HG03575 (cell line): ENCODE results near the gene OLFML1.

ENCODE experiments used
- ATAC-seq: cut with Tn5 transposase; IDR thresholded peaks from one replicate; pipeline ENCODE4 v1.9.1; 2021; ENCODE audit not compliant: unreplicated experiment, insufficient number of reproducible peaks, low FRiP score; ENCODE audit errors: extremely low read depth

Gene OLFML1

GRCh38 chr11:7469351-7469865 lies 15.9 kb upstream of the OLFML1 start:
- ATAC-seq, result no peak

DNA sequence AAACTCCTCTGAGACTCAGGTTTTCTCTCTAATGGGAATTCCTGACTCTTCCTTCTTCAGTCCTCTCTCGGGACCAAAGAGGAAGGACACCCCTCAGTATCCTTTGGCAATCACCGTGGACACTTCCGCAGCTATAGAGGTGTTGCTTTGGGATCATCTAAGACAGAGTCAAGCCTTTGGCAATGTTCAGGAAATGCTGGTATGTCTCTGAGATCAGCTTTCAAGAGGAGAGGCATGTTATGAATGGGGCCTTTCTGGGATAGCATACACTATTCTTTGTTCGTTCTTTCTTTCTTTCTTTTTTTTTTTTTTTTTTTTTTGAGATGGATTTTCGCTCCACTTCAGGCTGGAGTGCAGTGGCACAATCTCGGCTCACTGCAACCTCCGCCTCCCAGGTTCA lies 14.2 kb upstream of the OLFML1 start:
- ATAC-seq, result no peak

GRCh38 chr11:7473717-7474116 lies 11.6 kb upstream of the OLFML1 start:
- no peak for ATAC-seq

- no peak for ATAC-seq
Measured at GRCh38 chr11:7480113-7480512, 5.2 kb upstream of the OLFML1 start.

GRCh38 chr11:7484131-7484530 lies 1.2 kb upstream of the OLFML1 start:
- no peak for ATAC-seq

DNA sequence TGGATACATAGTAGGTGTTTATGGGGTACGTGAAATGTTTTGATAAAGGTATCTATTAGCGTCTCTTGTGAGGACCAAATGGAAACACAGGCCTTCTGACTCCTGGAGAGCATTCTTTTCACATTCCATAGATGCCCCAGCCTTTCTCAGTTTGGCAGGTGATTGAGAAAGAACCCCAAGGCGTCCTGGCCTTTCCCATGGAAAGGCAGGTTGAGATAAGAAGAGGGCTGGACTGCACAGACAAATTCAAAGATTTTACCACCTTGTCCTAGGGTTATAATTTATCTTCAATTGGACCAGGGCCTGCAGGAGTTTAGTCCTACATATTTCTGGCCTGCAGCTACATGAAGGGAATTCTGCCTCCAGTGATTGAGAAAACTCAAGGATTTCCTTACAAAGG lies 661 bp upstream of the OLFML1 start:
- no peak for ATAC-seq

DNA sequence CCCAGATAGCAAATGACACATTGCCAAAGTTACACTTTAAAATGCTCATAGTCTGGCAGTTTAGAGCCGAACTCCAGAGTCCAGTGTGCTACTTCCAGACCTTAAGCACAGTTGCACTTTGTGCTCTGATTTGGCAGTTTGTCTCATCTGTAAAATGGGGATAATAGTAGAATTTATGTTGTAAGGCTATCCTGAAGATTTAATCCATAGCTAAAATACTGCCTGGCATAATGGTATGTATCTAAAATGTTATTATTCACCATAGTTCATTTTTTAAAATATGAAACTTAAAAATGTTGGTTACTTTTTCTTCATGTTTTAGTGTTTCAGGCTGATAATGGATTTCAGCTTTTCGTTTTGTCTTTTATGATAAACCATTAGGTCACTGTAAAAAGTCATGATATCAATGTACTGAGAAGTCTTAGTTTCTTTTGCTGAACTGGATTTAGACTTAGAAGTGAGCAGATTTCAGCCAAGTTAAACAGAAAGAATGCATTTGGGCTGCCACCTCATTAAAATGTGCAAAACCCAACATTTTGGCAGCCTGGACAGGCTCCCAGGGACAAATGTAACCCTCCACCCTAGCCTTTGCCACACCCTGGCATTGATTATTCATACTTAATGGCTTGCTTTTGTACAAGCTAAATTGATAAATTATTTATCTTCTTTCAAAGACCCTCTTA lies 933 bp downstream of the OLFML1 start:
- ATAC-seq, result no peak

- ATAC-seq, result no peak
Measured at GRCh38 chr11:7486781-7487140, 1.5 kb downstream of the OLFML1 start.

DNA sequence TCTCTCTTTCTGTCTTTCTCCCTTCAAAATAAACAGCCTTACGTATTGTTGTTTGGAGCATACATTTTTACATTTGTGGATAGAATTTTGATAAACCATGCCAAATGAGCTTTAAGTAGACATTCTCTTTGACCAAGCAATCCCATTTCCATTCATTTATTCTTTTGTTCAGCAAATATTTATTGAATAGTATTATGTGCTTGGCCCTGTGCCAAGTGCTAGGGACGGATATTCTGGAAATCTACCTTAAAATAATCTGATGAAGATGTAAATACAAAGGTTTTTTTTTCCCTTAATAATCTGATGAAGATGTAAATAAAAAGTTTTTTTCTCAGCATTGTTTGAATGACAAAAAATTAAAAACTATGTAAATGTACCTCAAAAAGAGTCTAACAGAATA lies 2.1 kb downstream of the OLFML1 start:
- ATAC-seq, result no peak

- ATAC-seq, result no peak
Measured at GRCh38 chr11:7488681-7489080, 3.4 kb downstream of the OLFML1 start.

DNA sequence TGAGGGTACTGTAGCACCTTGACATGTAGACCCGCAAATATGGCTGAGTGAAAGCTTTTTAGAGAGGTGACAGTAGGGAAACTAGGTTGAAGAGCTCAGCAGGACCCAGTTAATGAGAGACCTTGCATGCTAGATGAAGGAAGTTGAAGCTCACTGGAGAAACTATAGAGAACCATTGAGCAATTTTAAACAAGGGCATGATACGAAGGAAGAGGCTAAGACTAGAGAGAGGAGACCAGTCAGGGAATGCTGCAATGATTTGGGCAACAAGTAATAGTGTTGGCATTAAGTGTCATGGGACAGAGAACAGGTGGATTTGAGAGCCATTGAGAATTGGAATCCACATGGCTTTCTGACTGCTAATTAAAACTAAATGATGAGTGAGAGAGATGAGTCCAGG lies 4.1 kb downstream of the OLFML1 start:
- no peak for ATAC-seq

- no peak for ATAC-seq
Measured at GRCh38 chr11:7490054-7490453, 4.7 kb downstream of the OLFML1 start.

- no peak for ATAC-seq
Measured at GRCh38 chr11:7490535-7490934, 5.2 kb downstream of the OLFML1 start.

DNA sequence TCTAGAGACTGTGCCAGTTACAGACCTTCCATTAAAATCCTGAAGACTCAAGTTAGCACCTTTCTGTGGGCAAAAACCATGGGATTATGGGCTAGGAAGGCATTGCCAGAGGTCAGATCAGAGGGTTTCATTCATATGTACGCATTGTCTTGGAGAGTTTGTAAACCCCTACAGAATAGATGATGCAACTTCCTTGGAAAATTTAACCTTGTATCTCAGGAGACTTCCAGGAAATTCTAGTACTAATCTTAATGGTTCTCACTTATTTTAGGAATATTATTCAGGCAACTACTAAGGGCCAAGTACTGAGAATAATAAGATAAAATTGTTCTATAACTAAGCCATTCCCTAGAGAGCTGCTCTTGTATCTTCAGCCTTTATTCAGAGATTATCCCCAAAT lies 6.9 kb downstream of the OLFML1 start:
- ATAC-seq, result no peak

GRCh38 chr11:7493670-7494069 lies 8.4 kb downstream of the OLFML1 start:
- no peak for ATAC-seq

- ATAC-seq, result no peak
Measured at GRCh38 chr11:7494086-7494745, 8.9 kb downstream of the OLFML1 start.

- peak; percentile 87 for ATAC-seq
Measured at GRCh38 chr11:7495882-7496551, 10.7 kb downstream of the OLFML1 start.

GRCh38 chr11:7498193-7498592 lies 12.9 kb downstream of the OLFML1 start:
- ATAC-seq, result no peak

DNA sequence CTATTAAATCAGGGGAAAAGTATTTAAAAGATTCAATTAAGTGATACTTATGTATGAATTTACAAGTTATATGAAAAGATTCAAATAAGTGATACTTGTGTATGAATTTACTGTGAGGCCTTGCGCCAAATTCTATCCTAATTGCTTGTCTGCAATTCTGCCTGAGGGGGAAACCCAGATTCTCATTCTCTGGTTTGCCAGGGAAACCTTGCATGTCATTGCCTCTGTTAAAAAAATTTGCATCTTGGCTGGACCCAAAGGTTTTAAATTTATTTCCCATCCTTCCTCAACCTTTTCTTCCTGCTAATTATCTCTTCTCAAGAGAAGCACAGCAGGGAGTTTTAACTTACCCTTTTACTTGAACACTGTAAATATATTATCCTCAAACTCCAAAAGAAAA lies 13.8 kb downstream of the OLFML1 start:
- no peak for ATAC-seq

DNA sequence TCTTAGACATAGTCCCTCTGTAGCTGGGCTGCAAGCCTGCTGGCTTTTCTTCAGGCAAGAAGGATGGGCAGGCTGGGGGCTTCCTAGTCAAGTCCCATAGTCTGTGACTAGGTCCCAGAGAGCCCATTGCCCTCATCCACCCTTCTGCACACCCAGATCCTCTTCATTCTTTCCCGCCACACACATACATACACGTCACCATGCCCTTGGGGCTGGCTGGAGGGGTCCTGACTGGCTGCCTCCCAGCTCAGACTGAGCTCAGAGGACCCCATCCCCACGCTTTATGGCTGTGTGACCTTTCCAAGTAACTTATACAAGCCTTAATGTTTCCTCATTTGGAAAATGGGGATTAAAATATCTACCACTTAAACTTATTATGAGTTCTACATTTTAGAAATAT lies 14.9 kb downstream of the OLFML1 start:
- no peak for ATAC-seq
